Fibroblast of mammary gland (primary cell): ENCODE data around the gene DCST1.
A peak's percentile ranks its signal among the peaks of the same experiment; 100 is the strongest.

Experiments
- DNase-seq: peaks from one replicate; pipeline ENCODE4 v3.0.0-alpha.2; 2010; ENCODE audit warnings: low read depth
- H3K4me3 ChIP-seq: 2 replicates; pipeline ENCODE4 v1.5.1; 2011; ENCODE audit warnings: low read depth, mild to moderate bottlenecking, low read length, moderate library complexity; ENCODE audit not compliant: control insufficient read depth
- CTCF ChIP-seq: conservative IDR thresholded peaks from 2 replicates; pipeline ENCODE4 v1.5.1; 2011; ENCODE audit warnings: low read depth, low read length, inconsistent platforms; ENCODE audit not compliant: control insufficient read depth, insufficient read depth

The DCST1 gene

GRCh38 chr1:155026154-155026553 lies 7.5 kb upstream of the DCST1 start:
- DNase-seq = no peak
- TF ChIP-seq CTCF = no peak
- no peak overlapping the region for H3K4me3 ChIP-seq

DNA sequence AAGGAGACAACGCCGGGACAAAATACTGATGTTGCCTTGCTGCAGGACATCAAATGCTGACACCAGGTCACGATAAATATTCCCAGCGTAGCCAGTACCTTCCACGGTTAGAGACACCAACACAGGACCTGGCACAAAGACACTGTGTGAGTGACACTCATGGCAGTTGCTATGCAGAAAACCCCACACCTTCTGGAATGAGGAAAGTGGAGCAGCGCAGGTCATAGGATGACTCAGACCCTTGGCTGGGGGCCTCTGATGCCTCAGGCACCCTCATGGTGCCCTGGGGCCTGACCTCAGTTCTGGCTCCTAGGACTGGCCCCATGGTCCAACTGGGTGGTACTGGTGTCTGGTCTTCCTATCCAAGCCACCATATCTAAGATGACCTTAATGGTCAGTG lies 7.0 kb upstream of the DCST1 start:
- TF ChIP-seq CTCF = no peak
- H3K4me3 ChIP-seq = no peak overlapping the region
- DNase-seq = peak; percentile 35

- no peak for DNase-seq
- TF ChIP-seq CTCF = no peak
- H3K4me3 ChIP-seq = no peak overlapping the region
Measured at GRCh38 chr1:155029513-155030242, 3.9 kb upstream of the DCST1 start.

DNA sequence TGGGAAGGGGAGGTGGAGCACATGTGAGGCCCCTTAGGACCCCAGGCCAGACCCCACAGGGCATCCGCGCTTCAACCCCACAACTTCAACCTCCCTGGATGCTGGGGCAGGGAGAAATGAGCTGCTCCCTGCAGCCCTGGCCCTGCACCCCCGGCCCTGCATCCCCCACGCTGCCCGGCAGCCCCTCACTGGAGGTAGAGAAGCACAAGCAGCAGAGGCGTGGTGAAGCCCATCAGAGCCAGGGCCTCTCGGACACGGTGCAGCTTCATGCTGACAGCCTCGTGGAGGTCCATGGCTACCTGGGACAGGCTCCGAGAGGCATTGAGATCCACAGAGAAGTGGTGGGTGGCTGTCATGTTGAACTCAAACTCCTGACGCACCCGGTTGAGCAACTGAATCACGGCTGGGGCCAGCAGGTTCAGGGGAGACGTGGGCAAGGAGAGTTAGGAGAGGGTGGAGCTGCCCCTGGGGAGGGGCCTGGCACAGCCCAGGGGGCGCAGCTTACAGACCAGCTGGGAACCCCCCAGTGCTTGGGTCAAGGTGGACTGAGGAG lies 3.3 kb upstream of the DCST1 start:
- TF ChIP-seq CTCF = no peak
- DNase-seq = no peak
- H3K4me3 ChIP-seq = no peak overlapping the region

- no peak overlapping the region for H3K4me3 ChIP-seq
- no peak for TF ChIP-seq CTCF
- DNase-seq = no peak
Measured at GRCh38 chr1:155030899-155031298, 2.7 kb upstream of the DCST1 start.

- DNase-seq = no peak
- no peak overlapping the region for H3K4me3 ChIP-seq
- TF ChIP-seq CTCF = no peak
Measured at GRCh38 chr1:155032886-155033285, 738 bp upstream of the DCST1 start.
